IMR-90 (cell line): Measurements from ENCODE around the gene PTBP1. TPM values are rescaled to one million over a fixed set of nuclear protein-coding genes. Genes with fewer than 3 reads are reported as not detected.

Source experiments
- ATAC-seq: fragments of 200-7000 bp; cut with Tn5 transposase; 2 replicates; pipeline ENCODE4 v1.9.1; 2020; ENCODE audit warnings: low read depth, mild to moderate bottlenecking, moderate library complexity
- BruUV-seq: library from RNA; stranded (reverse); fragments of 400-500 nt; replicated peaks from 2 replicates; lab custom pipeline; 2021; lab: Mats Ljungman, UMichigan
- CTCF ChIA-PET: fragments of 300-600 bp; formaldehyde crosslinking; extraction: SDS; loops from one replicate; lab custom pipeline; 2021; ENCODE audit warnings: antibody characterized with exemption; lab: Yijun Ruan, JAX
- POLR2A ChIA-PET: fragments of 300-600 bp; sonication (Branson Sonifier 250); formaldehyde crosslinking; loops from one replicate; lab custom pipeline; 2022; ENCODE audit warnings: antibody characterized with exemption; ENCODE audit not compliant: unreplicated experiment; lab: Charles Lee
- DNase-seq: peaks from one replicate; pipeline ENCODE4 v3.0.0; 2013
- H2AFZ ChIP-seq: replicated peaks from 2 replicates; pipeline ENCODE3; 2013; ENCODE audit warnings: low read length, mild to moderate bottlenecking; ENCODE audit not compliant: poor library complexity
- H2AK5ac ChIP-seq: 2 replicates; pipeline ENCODE4 v1.6.1; 2013; ENCODE audit warnings: low read depth, low read length, inconsistent platforms
- H2AK9ac ChIP-seq: replicated peaks from 2 replicates; pipeline ENCODE3; 2013; ENCODE audit warnings: mild to moderate bottlenecking, low read depth, low read length, moderate library complexity; ENCODE audit not compliant: poor library complexity
- H2BK120ac ChIP-seq: 2 replicates; pipeline ENCODE4 v1.6.1; 2013; ENCODE audit warnings: low read depth, low read length, inconsistent platforms
- H2BK15ac ChIP-seq: 3 replicates; pipeline ENCODE4 v1.6.1; 2013; ENCODE audit warnings: low read depth, low read length, inconsistent platforms
- H2BK20ac ChIP-seq: 2 replicates; pipeline ENCODE4 v1.6.1; 2013; ENCODE audit warnings: low read depth, mild to moderate bottlenecking, inconsistent platforms, low read length, moderate library complexity
- H2BK5ac ChIP-seq: 2 replicates; pipeline ENCODE4 v1.6.1; 2013; ENCODE audit warnings: mild to moderate bottlenecking, low read depth, low read length, inconsistent platforms; ENCODE audit not compliant: poor library complexity, severe bottlenecking
- H3K14ac ChIP-seq: replicated peaks from 2 replicates; pipeline ENCODE4 v1.6.1; 2013; ENCODE audit warnings: low read depth, low read length, inconsistent platforms
- H3K18ac ChIP-seq: 2 replicates; pipeline ENCODE4 v1.6.1; 2013; ENCODE audit warnings: low read depth, low read length, control low read depth
- H3K23ac ChIP-seq: 2 replicates; pipeline ENCODE4 v1.6.1; 2013; ENCODE audit warnings: low read depth, low read length, inconsistent platforms
- H3K27ac ChIP-seq: 2 replicates; pipeline ENCODE4 v1.5.1; 2013; ENCODE audit warnings: mild to moderate bottlenecking, control low read depth, low read length; ENCODE audit not compliant: insufficient read depth
- H3K27me3 ChIP-seq: 2 replicates; pipeline ENCODE4 v1.6.1; 2013; ENCODE audit warnings: low read length; ENCODE audit not compliant: control insufficient read depth, insufficient read depth
- H3K36me3 ChIP-seq: 2 replicates; pipeline ENCODE4 v1.6.1; 2013; ENCODE audit warnings: low read length, mixed read lengths; ENCODE audit not compliant: control insufficient read depth, insufficient read depth
- H3K4ac ChIP-seq: 2 replicates; pipeline ENCODE4 v1.6.1; 2013; ENCODE audit warnings: low read depth, low read length, inconsistent platforms
- H3K4me1 ChIP-seq: 2 replicates; pipeline ENCODE4 v1.6.1; 2013; ENCODE audit warnings: low read length, mixed read lengths; ENCODE audit not compliant: control insufficient read depth, insufficient read depth
- H3K4me2 ChIP-seq: 2 replicates; pipeline ENCODE4 v1.6.1; 2013; ENCODE audit warnings: low read depth, mild to moderate bottlenecking, control low read depth, low read length, moderate library complexity
- H3K4me3 ChIP-seq: 2 replicates; pipeline ENCODE4 v1.5.1; 2013; ENCODE audit warnings: low read depth, mild to moderate bottlenecking, control low read depth, low read length, moderate library complexity; ENCODE audit not compliant: insufficient read depth
- H3K56ac ChIP-seq: 2 replicates; pipeline ENCODE4 v1.6.1; 2013; ENCODE audit warnings: low read length, inconsistent platforms; ENCODE audit not compliant: insufficient read depth; ENCODE audit errors: extremely low read depth
- H3K79me1 ChIP-seq, 2 experiments: 2 replicates each; pipeline ENCODE4 v1.6.1; 2013; ENCODE audit warnings: low read length in 2 of 2, inconsistent platforms in 1 of 2, low read depth in 1 of 2
- H3K9ac ChIP-seq: 2 replicates; pipeline ENCODE4 v1.6.1; 2013; ENCODE audit warnings: low read depth, low read length, control low read depth
- H3K9me1 ChIP-seq: 2 replicates; pipeline ENCODE4 v1.6.1; 2013; ENCODE audit warnings: low read length, inconsistent platforms; ENCODE audit not compliant: insufficient read depth
- H3K9me3 ChIP-seq: 2 replicates; pipeline ENCODE4 v1.6.1; 2013; ENCODE audit warnings: low read length; ENCODE audit not compliant: control insufficient read depth, insufficient read depth
- H4K20me1 ChIP-seq: 2 replicates; pipeline ENCODE4 v1.6.1; 2013; ENCODE audit warnings: low read length, inconsistent platforms; ENCODE audit not compliant: insufficient read depth
- H4K5ac ChIP-seq: 2 replicates; pipeline ENCODE4 v1.6.1; 2013; ENCODE audit warnings: mild to moderate bottlenecking, low read depth, low read length, control low read depth
- H4K8ac ChIP-seq, 2 experiments: 2 replicates each; pipeline ENCODE4 v1.6.1; 2013; ENCODE audit warnings: low read depth in 2 of 2, low read length in 2 of 2, control low read depth in 1 of 2, inconsistent platforms in 1 of 2
- H4K91ac ChIP-seq: 2 replicates; pipeline ENCODE4 v1.6.1; 2013; ENCODE audit warnings: low read depth, low read length, inconsistent platforms; ENCODE audit not compliant: insufficient read depth
- BHLHE40 ChIP-seq: fragments of 150-350 bp; IDR thresholded peaks from 2 replicates; pipeline ENCODE4 v1.6.1; 2016; ENCODE audit warnings: mild to moderate bottlenecking, low read depth, low read length
- CEBPB ChIP-seq: IDR thresholded peaks from 2 replicates; pipeline ENCODE4 v1.6.1; 2012; ENCODE audit warnings: low read depth, low read length, improper control_type of control experiment
- CHD1 ChIP-seq: IDR thresholded peaks from 2 replicates; pipeline ENCODE4 v1.6.1; 2012; ENCODE audit warnings: low read depth, low read length, improper control_type of control experiment
- CTCF ChIP-seq: conservative IDR thresholded peaks from 2 replicates; pipeline ENCODE4 v1.5.1; 2012; ENCODE audit warnings: mild to moderate bottlenecking, low read depth, low read length, improper control_type of control experiment
- ELK1 ChIP-seq: fragments of 150-350 bp; IDR thresholded peaks from 2 replicates; pipeline ENCODE4 v1.6.1; 2016; ENCODE audit warnings: low read depth, mild to moderate bottlenecking, low read length, moderate library complexity, borderline replicate concordance
- FOS ChIP-seq: fragments of 150-350 bp; IDR thresholded peaks from 2 replicates; pipeline ENCODE4 v1.6.1; 2016; ENCODE audit warnings: low read depth, low read length
- MAFK ChIP-seq: IDR thresholded peaks from 2 replicates; pipeline ENCODE4 v1.6.1; 2012; ENCODE audit warnings: low read depth, low read length, improper control_type of control experiment
- MAZ ChIP-seq: IDR thresholded peaks from 2 replicates; pipeline ENCODE4 v1.6.1; 2012; ENCODE audit warnings: low read depth, mild to moderate bottlenecking, low read length, improper control_type of control experiment, moderate library complexity, borderline replicate concordance
- MXI1 ChIP-seq: IDR thresholded peaks from 2 replicates; pipeline ENCODE4 v1.6.1; 2012; ENCODE audit warnings: low read depth, mild to moderate bottlenecking, low read length, moderate library complexity, borderline replicate concordance
- NFE2L2 ChIP-seq: fragments of 150-350 bp; IDR thresholded peaks from 2 replicates; pipeline ENCODE4 v1.6.1; 2016; ENCODE audit warnings: low read depth, mild to moderate bottlenecking, low read length
- POLR2A ChIP-seq: IDR thresholded peaks from 2 replicates; pipeline ENCODE4 v1.6.1; 2012; ENCODE audit warnings: mild to moderate bottlenecking, low read depth, low read length
- RAD21 ChIP-seq: IDR thresholded peaks from 2 replicates; pipeline ENCODE4 v1.6.1; 2012; ENCODE audit warnings: low read length, improper control_type of control experiment
- RCOR1 ChIP-seq: IDR thresholded peaks from 2 replicates; pipeline ENCODE4 v1.6.1; 2012; ENCODE audit warnings: mild to moderate bottlenecking, low read length, improper control_type of control experiment; ENCODE audit not compliant: insufficient replicate concordance
- RFX5 ChIP-seq: IDR thresholded peaks from 2 replicates; pipeline ENCODE4 v1.8.0; 2012; ENCODE audit warnings: low read depth, mild to moderate bottlenecking, low read length, moderate library complexity
- SMC3 ChIP-seq: fragments of 150-350 bp; IDR thresholded peaks from 2 replicates; pipeline ENCODE4 v1.6.1; 2016; ENCODE audit warnings: low read depth, mild to moderate bottlenecking, antibody characterized with exemption, low read length, moderate library complexity
- WGBS, 2 experiments: methylation state at CpG; one replicate each; pipeline versions ENCODE4 v1.1.5 to v1.1.7; 2013; ENCODE audit warnings: missing lambda C conversion rate in 2 of 2; ENCODE audit not compliant: insufficient read length in 1 of 2; ENCODE audit errors: extremely low coverage in 2 of 2; 5-methylcytosine and 5-hydroxymethylcytosine counted together
- dilution Hi-C: fragments of 300-500 bp; cut with HindIII; formaldehyde crosslinking; loops from one replicate; pipeline ENCODE4 v1.14.3; 2018; ENCODE audit warnings: low sequenced_read_pairs; ENCODE audit not compliant: unreplicated experiment
- in situ Hi-C: fragments of 300-500 bp; cut with MboI; formaldehyde crosslinking; loops from 3 replicates; pipeline ENCODE4 v1.14.3; 2019; ENCODE audit warnings: low sequenced_read_pairs, inconsistent platforms, mixed read lengths
- intact Hi-C: fragments of 100-400 bp; cut with micrococcal nuclease; formaldehyde crosslinking; loops from 2 replicates; pipeline ENCODE4 v1.10.0; 2022
- polyA plus RNA-seq, 3 experiments: library from polyadenylated mRNA; depleted of rRNA; stranded (reverse); fragments of >200 nt; gene quantifications; 2 replicates each; pipeline ENCODE4 v1.2.3, GENCODE V29; 2012; ENCODE audit warnings: low replicate concordance in 1 of 3
- total RNA-seq: library from RNA; depleted of rRNA; stranded (reverse); fragments of >200 nt; gene quantifications from 2 replicates; pipeline ENCODE4 v1.2.3, GENCODE V29; 2012
- TF ChIP-seq, protein P1 (sequence below): fragments of 150-350 bp; IDR thresholded peaks from 2 replicates; pipeline ENCODE4 v1.6.1; 2017; ENCODE audit warnings: mild to moderate bottlenecking, antibody characterized with exemption, low read length, low read depth

The PTBP1 gene
- total and polyA plus RNA-seq, 2 of the 4 experiments (the other 2 are of a cell fraction), result 146 to 269 TPM

- Histone ChIP-seq H3K4me2 (peak overlapping the region; percentile 8; the same call in 1 of the 2 replicates), H2BK15ac (peak overlapping the region; percentile 50; the same call in 2 of the 3 replicates), H4K20me1 (no peaks in the 10 kb centered on the region), H3K4me1 (peaks cover 6% of the 10 kb centered on the region), H3K4ac (peak overlapping the region; percentile 24), H3K9me1 (no peaks in the 10 kb centered on the region), H3K27ac (peak overlapping the region; percentile 90), H4K91ac (peak overlapping the region; percentile 90; the same call in 1 of the 2 replicates), H3K27me3 (peaks cover 4% of the 10 kb centered on the region; the same call in 1 of the 2 replicates), H3K9ac (peak overlapping the region; percentile 32), H2BK120ac (peak overlapping the region; percentile 59), H4K5ac (peak overlapping the region; percentile 21), H3K36me3 (no peaks in the 10 kb centered on the region), H3K23ac (no peak overlapping the region), H2BK20ac (peak overlapping the region; percentile 22; the same call in 1 of the 2 replicates), H2AK5ac (no peak overlapping the region; the same call in 1 of the 2 replicates), H3K79me1 (no peaks in the 10 kb centered on the region), H2AFZ (peak overlapping the region; percentile 89), H3K4me3 (no peak overlapping the region), H2AK9ac (peak overlapping the region; percentile 95), H3K14ac (no peak overlapping the region), H2BK5ac (peak overlapping the region; percentile 70), H3K9me3 (no peaks in the 10 kb centered on the region), H3K56ac (peak overlapping the region; percentile 47), H3K18ac (peak overlapping the region; percentile 26; the same call in 1 of the 2 replicates), H4K8ac (peak overlapping the region; percentile 54 to 94; a peak in 3 of 4 replicates)
- CTCF ChIA-PET, result no interaction called here
- dilution Hi-C loops, result no loop called here
- TF ChIP-seq CHD1, result no peak
- TF ChIP-seq ELK1, result no peak
- no peak for TF ChIP-seq RFX5
- no peak for TF ChIP-seq RCOR1
- no peak for TF ChIP-seq CEBPB
- no peak for TF ChIP-seq MAZ
- no peak for TF ChIP-seq SMC3
- TF ChIP-seq RAD21, result no peak
- TF ChIP-seq CTCF, result no peak
- no peak for TF ChIP-seq FOS
- TF ChIP-seq, protein P1, sequence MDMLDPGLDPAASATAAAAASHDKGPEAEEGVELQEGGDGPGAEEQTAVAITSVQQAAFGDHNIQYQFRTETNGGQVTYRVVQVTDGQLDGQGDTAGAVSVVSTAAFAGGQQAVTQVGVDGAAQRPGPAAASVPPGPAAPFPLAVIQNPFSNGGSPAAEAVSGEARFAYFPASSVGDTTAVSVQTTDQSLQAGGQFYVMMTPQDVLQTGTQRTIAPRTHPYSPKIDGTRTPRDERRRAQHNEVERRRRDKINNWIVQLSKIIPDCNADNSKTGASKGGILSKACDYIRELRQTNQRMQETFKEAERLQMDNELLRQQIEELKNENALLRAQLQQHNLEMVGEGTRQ, result no peak
- no peak for TF ChIP-seq POLR2A
- no peak for TF ChIP-seq NFE2L2
- no peak for TF ChIP-seq MXI1
- no peak for TF ChIP-seq MAFK
- TF ChIP-seq BHLHE40, result no peak
- in situ Hi-C loops, result no loop called here
- ATAC-seq (no peak), DNase-seq (no peak)
- intact Hi-C loops, result loop anchor here (1.0 kb wide), 1 partner anchor 36 kb away; no protein-coding TSS in a partner anchor
- 17% methylated on average over 4 of the region's 13 CpGs; no CpG with 5 or more reads in 1 of the 2 experiments for WGBS, 2 experiments
- POLR2A ChIA-PET, result no interaction called here
- no TSS peak for BruUV-seq
Observed at GRCh38 chr19:850979-851335, 53.7 kb downstream of the PTBP1 start.
